ENCODE results near the gene IGSF21.

DNA sequence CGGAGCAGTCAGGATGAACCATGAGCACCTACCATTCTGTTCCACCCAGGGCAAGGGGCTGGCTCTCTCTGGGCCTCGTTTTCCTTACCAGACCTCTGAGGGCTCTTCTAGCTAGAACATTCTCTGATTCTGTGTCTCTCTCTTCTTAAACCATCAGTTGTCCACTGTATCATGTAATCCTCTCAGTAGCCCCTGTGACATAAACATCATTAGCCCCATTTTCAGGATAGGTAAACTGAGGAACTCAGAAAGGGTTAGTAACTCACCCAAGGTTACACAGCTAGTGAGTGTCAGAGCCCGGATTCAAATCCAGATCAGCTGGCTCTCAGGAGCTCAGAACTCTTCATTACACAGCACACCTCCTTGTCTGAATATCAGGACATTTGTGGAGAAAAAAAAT lies 22.8 kb downstream of the IGSF21 start:
- TF ChIP-seq CTCF (IDR thresholded peaks at IDR 0.05; ENCODE audit: low read depth, low read length, poor library complexity, severe bottlenecking) (no peak), EZH2phosphoT487 (IDR thresholded peaks at IDR 0.05; ENCODE audit: borderline replicate concordance, low read length) (no peak)
